Activated T-cell treated with anti-CD3 and anti-CD28 coated beads, Interleukin-2, amount 50 U/mL, for 72 hours (primary cell): ENCODE data around the gene WWOX. TPM values are rescaled to one million over a fixed set of nuclear protein-coding genes. Genes with fewer than 3 reads are reported as not detected.

ENCODE experiments used
- ATAC-seq, 2 donors: fragments of 150-1000 bp; cut with Tn5 transposase; replicated peaks in 1 of 2; 2 replicates each; pipeline ENCODE4 v1.10.0; 2021; ENCODE audit warnings: moderate library complexity in 2 of 2, mild to moderate bottlenecking in 1 of 2
- DNase-seq, 2 donors: peaks; one replicate each; pipeline ENCODE4 v3.0.0; 2021 to 2022; ENCODE audit warnings: mixed read lengths in 1 of 2
- H3K27ac Mint-ChIP-seq: one replicate; pipeline ENCODE4 v1.8.0; 2022; ENCODE audit warnings: mild to moderate bottlenecking, moderate library complexity, mixed read lengths
- H3K27me3 Mint-ChIP-seq: one replicate; pipeline ENCODE4 v1.8.0; 2022; ENCODE audit warnings: low read depth, mixed read lengths
- H3K36me3 Mint-ChIP-seq, 2 donors: one replicate each; pipeline ENCODE4 v1.8.0; 2022; ENCODE audit warnings: mixed read lengths in 2 of 2, mild to moderate bottlenecking in 1 of 2; ENCODE audit not compliant: insufficient read depth in 2 of 2
- H3K4me1 Mint-ChIP-seq: one replicate; pipeline ENCODE4 v1.8.0; 2022; ENCODE audit warnings: low read depth, mixed read lengths
- H3K4me3 Mint-ChIP-seq, 2 donors: one replicate each; pipeline ENCODE4 v1.8.0; 2022; ENCODE audit warnings: mild to moderate bottlenecking in 2 of 2, mixed read lengths in 2 of 2, moderate library complexity in 2 of 2
- H3K9me3 Mint-ChIP-seq, 2 donors: one replicate each; pipeline ENCODE4 v1.8.0; 2022; ENCODE audit warnings: mixed read lengths in 2 of 2
- total RNA-seq, 2 donors: library from RNA; stranded (reverse); gene quantifications; one replicate each; pipeline ENCODE4 v1.2.3, GENCODE V29; 2022

Gene WWOX
- total RNA-seq, 2 donors from 2014 or later, result 21.2 to 21.5 TPM

DNA sequence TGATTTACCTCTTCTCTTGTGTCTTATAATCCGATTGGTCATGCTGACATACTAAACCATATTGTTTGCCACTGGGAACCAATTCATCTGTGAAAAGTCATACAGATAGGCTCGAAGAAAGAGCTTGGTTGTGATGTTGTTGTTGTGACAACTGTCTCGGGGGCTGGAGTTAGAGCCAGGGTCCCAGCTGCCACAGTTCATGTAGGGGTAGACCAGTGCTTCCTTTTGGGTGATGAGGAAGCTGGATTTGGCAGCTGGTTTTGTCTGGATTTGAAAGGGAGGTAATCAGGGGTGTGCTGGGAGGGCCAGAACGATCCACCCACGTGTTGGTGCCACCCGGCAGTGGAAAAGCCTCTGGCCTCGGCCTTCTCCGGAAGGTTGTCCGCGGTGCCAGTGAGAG is 438.1 kb downstream of the WWOX start:
- Mint-ChIP-seq H3K9me3 (no peaks in the 10 kb centered on the region), H3K4me1 (no peaks in the 10 kb centered on the region), H3K27ac (no peak overlapping the region), H3K4me3 (no peak overlapping the region), H3K27me3 (no peaks in the 10 kb centered on the region), H3K36me3 (no peaks in the 10 kb centered on the region)
- DNase-seq, result no peak
- ATAC-seq, result no peak

DNA sequence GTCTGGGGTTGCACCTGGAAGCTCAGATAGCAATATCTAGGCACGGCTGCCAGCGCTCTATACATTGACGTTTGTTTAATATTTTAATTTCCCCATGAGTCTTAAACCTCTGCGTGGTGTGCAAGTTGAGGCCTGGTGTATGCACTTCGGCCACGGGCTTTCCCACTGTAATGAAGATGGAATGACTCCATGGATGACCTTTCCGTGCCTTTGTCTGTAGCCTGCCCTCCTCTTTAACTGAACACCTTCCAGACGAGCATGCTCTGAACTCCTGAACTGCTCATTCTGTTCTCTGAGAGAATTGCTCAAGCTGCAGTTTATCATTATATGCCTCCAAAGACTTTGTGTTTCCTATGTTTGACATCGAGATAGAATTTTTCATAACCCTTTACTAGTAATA is 438.8 kb downstream of the WWOX start:
- no peak overlapping the region for H3K4me3 Mint-ChIP-seq
- ATAC-seq (no peak), DNase-seq (no peak)
- H3K27me3 Mint-ChIP-seq, result no peaks in the 10 kb centered on the region
- no peaks in the 10 kb centered on the region for H3K9me3 Mint-ChIP-seq
- no peaks in the 10 kb centered on the region for H3K4me1 Mint-ChIP-seq
- H3K36me3 Mint-ChIP-seq, result no peaks in the 10 kb centered on the region
- no peak overlapping the region for H3K27ac Mint-ChIP-seq

GRCh38 chr16:78538919-78539318 is 439.5 kb downstream of the WWOX start:
- H3K36me3 Mint-ChIP-seq, result no peaks in the 10 kb centered on the region
- no peak overlapping the region for H3K4me3 Mint-ChIP-seq
- DNase-seq (no peak), ATAC-seq (no peak)
- no peak overlapping the region for H3K27ac Mint-ChIP-seq
- no peaks in the 10 kb centered on the region for H3K27me3 Mint-ChIP-seq
- no peaks in the 10 kb centered on the region for H3K9me3 Mint-ChIP-seq
- H3K4me1 Mint-ChIP-seq, result no peaks in the 10 kb centered on the region

DNA sequence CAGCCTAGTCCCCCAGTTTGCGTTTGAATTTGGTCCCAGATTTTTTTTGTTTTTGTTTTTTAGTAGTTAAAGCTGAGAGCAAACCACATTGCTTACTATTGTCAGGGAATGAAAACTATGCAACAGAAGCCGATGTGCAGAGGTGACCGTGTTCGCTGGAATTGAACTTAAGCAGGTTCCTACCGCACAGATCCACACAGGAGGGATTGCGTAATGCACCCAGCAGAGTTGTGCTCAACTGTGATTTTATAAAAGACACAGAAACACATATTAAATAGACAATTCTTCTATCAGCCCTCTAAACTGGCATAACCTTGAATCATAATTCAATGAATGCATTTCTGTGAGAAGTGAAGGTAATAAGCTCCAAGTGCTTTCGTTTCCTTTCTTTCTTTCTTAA is 443.0 kb downstream of the WWOX start:
- Mint-ChIP-seq H3K27ac (no peak overlapping the region), H3K36me3 (no peaks in the 10 kb centered on the region), H3K4me1 (no peaks in the 10 kb centered on the region), H3K4me3 (no peak overlapping the region), H3K27me3 (no peaks in the 10 kb centered on the region), H3K9me3 (no peaks in the 10 kb centered on the region)
- no peak for DNase-seq
- no peak for ATAC-seq

- no peaks in the 10 kb centered on the region for H3K9me3 Mint-ChIP-seq
- DNase-seq, result no peak
- H3K4me3 Mint-ChIP-seq, result no peak overlapping the region
- no peaks in the 10 kb centered on the region for H3K4me1 Mint-ChIP-seq
- no peak for ATAC-seq
- no peaks in the 10 kb centered on the region for H3K36me3 Mint-ChIP-seq
- no peak overlapping the region for H3K27ac Mint-ChIP-seq
- no peaks in the 10 kb centered on the region for H3K27me3 Mint-ChIP-seq
Measured at GRCh38 chr16:78543023-78543422, 443.6 kb downstream of the WWOX start.

GRCh38 chr16:78549366-78549765 is 449.9 kb downstream of the WWOX start:
- Mint-ChIP-seq H3K9me3 (no peaks in the 10 kb centered on the region), H3K4me1 (peaks cover 9% of the 10 kb centered on the region), H3K27ac (no peak overlapping the region), H3K4me3 (no peak overlapping the region), H3K27me3 (no peaks in the 10 kb centered on the region), H3K36me3 (no peaks in the 10 kb centered on the region)
- ATAC-seq (no peak), DNase-seq (no peak)

DNA sequence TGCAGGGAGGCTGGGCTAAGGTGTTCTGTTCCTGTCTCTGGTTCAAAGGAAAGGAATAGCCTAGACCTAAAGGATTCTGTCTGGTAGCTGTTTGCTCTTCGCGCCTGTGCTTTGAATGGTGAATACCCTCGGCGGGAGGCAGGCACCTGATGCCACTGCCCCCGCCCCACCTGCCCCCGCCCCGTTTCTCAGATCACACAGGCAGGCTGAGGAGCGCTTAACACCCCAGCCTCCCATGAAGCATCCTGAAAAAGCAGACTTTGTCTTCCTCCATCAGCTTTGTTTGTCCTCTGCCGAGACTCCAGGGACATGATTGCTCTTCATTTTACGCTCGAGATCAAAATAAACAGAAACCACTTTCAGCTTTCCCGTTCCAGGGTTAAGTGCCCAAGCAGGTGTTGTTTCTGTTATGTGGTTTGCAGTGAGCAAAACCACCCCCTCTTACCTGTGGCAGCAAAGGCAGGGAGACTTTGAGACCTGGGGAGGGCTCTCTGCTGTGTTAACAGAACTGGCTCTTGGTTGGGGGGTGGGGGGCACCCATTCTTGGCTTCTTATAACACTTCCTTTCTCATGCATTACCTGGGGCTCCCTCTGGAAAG is 452.1 kb downstream of the WWOX start:
- no peaks in the 10 kb centered on the region for H3K27me3 Mint-ChIP-seq
- no peak overlapping the region for H3K27ac Mint-ChIP-seq
- peaks cover 9% of the 10 kb centered on the region for H3K4me1 Mint-ChIP-seq
- ATAC-seq (no peak), DNase-seq (no peak)
- no peaks in the 10 kb centered on the region for H3K36me3 Mint-ChIP-seq
- peak overlapping the region in 1 of 2 donors; percentile 27 for H3K4me3 Mint-ChIP-seq
- H3K9me3 Mint-ChIP-seq, result no peaks in the 10 kb centered on the region

DNA sequence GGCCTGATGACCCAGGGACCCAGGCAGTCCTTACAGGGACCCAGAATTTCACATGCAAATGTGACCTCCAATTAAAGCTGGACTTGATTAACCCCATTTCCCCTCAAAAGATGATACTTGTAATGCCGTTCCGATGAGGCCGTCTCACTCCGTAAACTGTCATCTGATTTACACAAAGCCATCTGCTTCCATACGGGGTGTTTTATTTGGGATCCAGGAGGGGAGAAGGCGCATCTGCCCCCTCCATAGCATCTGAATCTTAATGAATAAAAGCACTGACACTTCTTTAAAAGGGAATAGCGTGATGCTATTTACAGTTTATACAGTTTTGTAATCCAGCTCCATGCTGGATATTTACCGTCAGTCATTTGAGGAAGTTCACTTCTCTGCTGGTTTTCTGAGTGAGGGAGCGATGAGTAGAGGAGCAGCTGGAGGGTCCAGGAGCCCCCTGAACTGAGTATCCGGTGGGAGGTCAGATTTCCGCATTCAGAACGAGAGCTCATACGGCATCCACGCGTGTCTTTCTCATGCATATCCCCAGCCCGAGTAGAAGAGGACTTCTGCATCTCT is 452.7 kb downstream of the WWOX start:
- Mint-ChIP-seq H3K4me1 (peaks cover 9% of the 10 kb centered on the region), H3K4me3 (no peak overlapping the region), H3K9me3 (no peaks in the 10 kb centered on the region), H3K36me3 (no peaks in the 10 kb centered on the region), H3K27ac (no peak overlapping the region), H3K27me3 (no peaks in the 10 kb centered on the region)
- DNase-seq (no peak), ATAC-seq (no peak)

DNA sequence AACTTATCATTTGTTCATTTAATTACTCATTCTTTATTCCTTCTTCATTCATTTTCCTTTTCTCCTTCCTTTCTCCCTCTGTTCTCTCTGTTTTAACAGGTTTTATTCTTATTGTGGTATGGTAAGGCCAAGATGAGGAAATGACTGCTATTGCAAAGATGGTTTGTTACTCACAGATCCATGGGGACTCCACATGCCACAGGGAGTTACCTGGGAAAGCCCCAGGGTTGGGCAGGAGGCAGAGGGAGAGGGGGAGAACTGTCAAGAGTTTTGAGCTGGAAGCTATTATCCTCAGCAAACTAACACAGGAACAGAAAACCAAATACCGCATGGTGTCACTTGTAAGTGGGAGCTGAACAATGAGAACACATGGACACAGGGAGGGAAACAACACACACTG is 453.3 kb downstream of the WWOX start:
- no peaks in the 10 kb centered on the region for H3K9me3 Mint-ChIP-seq
- peaks cover 9% of the 10 kb centered on the region for H3K4me1 Mint-ChIP-seq
- H3K27ac Mint-ChIP-seq, result no peak overlapping the region
- H3K4me3 Mint-ChIP-seq, result no peak overlapping the region
- ATAC-seq, result no peak
- no peaks in the 10 kb centered on the region for H3K36me3 Mint-ChIP-seq
- DNase-seq, result no peak
- H3K27me3 Mint-ChIP-seq, result no peaks in the 10 kb centered on the region

GRCh38 chr16:78553268-78554039 is 454.0 kb downstream of the WWOX start:
- Mint-ChIP-seq H3K9me3 (no peaks in the 10 kb centered on the region), H3K36me3 (no peaks in the 10 kb centered on the region), H3K4me1 (peaks cover 9% of the 10 kb centered on the region), H3K27ac (no peak overlapping the region), H3K27me3 (no peaks in the 10 kb centered on the region), H3K4me3 (no peak overlapping the region)
- no peak for DNase-seq
- no peak for ATAC-seq

- no peaks in the 10 kb centered on the region for H3K36me3 Mint-ChIP-seq
Measured at GRCh38 chr16:78556421-78556820, 457.0 kb downstream of the WWOX start.

DNA sequence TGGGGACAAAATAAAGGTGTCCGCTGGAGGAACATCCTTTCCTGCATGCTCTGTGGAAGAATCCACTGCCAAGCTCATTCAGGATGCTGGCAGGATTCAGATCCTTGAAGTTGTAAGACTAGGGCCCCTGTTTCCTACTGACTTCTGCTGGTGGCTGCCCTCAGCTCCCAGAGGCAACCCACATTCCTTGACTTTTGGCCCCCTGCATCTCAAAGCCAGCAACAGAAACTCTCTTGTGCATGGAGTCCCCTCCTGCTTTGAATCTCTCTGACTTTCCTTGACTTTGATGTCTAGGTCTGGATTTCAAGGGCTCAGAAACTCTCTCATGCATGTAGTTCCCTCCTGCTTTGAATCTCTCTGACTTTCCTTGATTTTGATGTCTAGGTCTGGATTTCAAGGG is 461.5 kb downstream of the WWOX start:
- Mint-ChIP-seq H3K27ac (no peak overlapping the region), H3K9me3 (peaks cover 0 to 3% of the 10 kb centered on the region in 2 donors), H3K4me1 (no peaks in the 10 kb centered on the region), H3K27me3 (peaks cover 4% of the 10 kb centered on the region), H3K4me3 (no peak overlapping the region), H3K36me3 (peaks cover 2 to 3% of the 10 kb centered on the region in 2 donors)
- ATAC-seq (no peak), DNase-seq (no peak)

More at GRCh38 chr16:78556421-78556820, 457.0 kb downstream of the WWOX start:
- peaks cover 9% of the 10 kb centered on the region for H3K4me1 Mint-ChIP-seq
- DNase-seq (no peak), ATAC-seq (no peak)
- H3K27me3 Mint-ChIP-seq, result no peaks in the 10 kb centered on the region
- H3K27ac Mint-ChIP-seq, result no peak overlapping the region
- no peak overlapping the region for H3K4me3 Mint-ChIP-seq
- H3K9me3 Mint-ChIP-seq, result no peaks in the 10 kb centered on the region

DNA sequence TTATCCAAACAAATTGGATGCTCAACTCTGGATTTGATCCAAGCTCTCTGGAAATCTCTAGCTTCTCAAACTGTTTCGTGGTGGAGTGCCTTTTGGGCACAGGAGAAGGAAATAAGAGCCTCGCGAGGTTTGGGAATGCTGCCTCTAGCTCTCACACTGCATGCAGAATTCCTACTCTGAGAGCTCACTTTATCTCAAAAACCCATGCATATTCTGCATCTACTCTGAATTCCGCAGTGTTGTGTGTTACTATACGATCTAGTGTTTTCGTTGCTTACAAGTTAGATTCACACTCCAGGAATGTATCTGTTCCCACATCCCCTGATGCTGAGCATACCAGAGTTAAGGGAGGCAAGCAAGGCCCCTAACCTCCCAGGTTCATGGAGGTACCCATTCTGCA is 462.7 kb downstream of the WWOX start:
- H3K4me3 Mint-ChIP-seq, result no peak overlapping the region
- peaks cover 4% of the 10 kb centered on the region for H3K27me3 Mint-ChIP-seq
- H3K9me3 Mint-ChIP-seq, result peaks cover 0 to 3% of the 10 kb centered on the region in 2 donors
- no peak for DNase-seq
- no peak for ATAC-seq
- no peak overlapping the region for H3K27ac Mint-ChIP-seq
- peaks cover 2 to 3% of the 10 kb centered on the region in 2 donors for H3K36me3 Mint-ChIP-seq
- peaks cover 7% of the 10 kb centered on the region for H3K4me1 Mint-ChIP-seq
